Measurements from ENCODE around the gene SCNN1G.

- TF ChIP-seq CTCF (IDR thresholded peaks at IDR 0.05) = no peak
- no peak for TF ChIP-seq POLR2A (IDR thresholded peaks at IDR 0.05)
- no peak for TF ChIP-seq EP300 (IDR thresholded peaks at IDR 0.05)
These were observed 72.5 kb downstream of the SCNN1G start for GRCh38 chr16:23255000-23255399.

All from ovary (tissue), 3 donors.